Lower lobe of right lung (tissue), 2 donors: Measurements from ENCODE around the gene PAK6. TPM values are rescaled to one million over a fixed set of nuclear protein-coding genes. Genes with fewer than 3 reads are reported as not detected.

Experiments used
- ATAC-seq, 2 donors: fragments of 200-7000 bp; cut with Tn5 transposase; one replicate each; pipeline ENCODE4 v1.9.1; 2020 to 2022; ENCODE audit warnings: mild to moderate bottlenecking in 2 of 2, moderate library complexity in 2 of 2
- DNase-seq: peaks from one replicate; pipeline ENCODE4 v3.0.0-alpha.2; 2020
- H3K27ac ChIP-seq: fragments of 200-600 bp; one replicate; pipeline ENCODE4 v1.8.0; 2022
- H3K27me3 ChIP-seq: fragments of 200-600 bp; one replicate; pipeline ENCODE4 v1.8.0; 2022; ENCODE audit warnings: low read depth
- H3K36me3 ChIP-seq: fragments of 200-600 bp; one replicate; pipeline ENCODE4 v1.8.0; 2022; ENCODE audit warnings: mild to moderate bottlenecking
- H3K4me1 ChIP-seq: fragments of 200-600 bp; one replicate; pipeline ENCODE4 v1.8.0; 2022
- H3K4me3 ChIP-seq: fragments of 200-600 bp; one replicate; pipeline ENCODE4 v1.8.0; 2022; ENCODE audit warnings: mild to moderate bottlenecking
- H3K9me3 ChIP-seq: fragments of 200-600 bp; one replicate; pipeline ENCODE4 v1.8.0; 2022
- intact Hi-C: fragments of 100-400 bp; cut with DNase I; formaldehyde crosslinking; loops from one replicate; pipeline ENCODE4 v1.11.0; 2022
- total RNA-seq: library from RNA; stranded (reverse); fragmentation: NEBNext Ultra II Directional; extraction: Animal tissue kit (Norgen Biotek cat#: 25700); gene quantifications from one replicate; pipeline ENCODE4 v1.2.1, GENCODE V29; 2021
- TF ChIP-seq, protein P1 (sequence below): fragments of 200-600 bp; IDR thresholded peaks from one replicate; pipeline ENCODE4 v1.8.0; 2022; ENCODE audit warnings: antibody characterized with exemption, mild to moderate bottlenecking
- donor health status: DM: no; HTN: yes; CAD: no; lungs with severe emphysema.

The PAK6 gene
- total RNA-seq, 1 donor from 2014 or later: 5.6 TPM

DNA sequence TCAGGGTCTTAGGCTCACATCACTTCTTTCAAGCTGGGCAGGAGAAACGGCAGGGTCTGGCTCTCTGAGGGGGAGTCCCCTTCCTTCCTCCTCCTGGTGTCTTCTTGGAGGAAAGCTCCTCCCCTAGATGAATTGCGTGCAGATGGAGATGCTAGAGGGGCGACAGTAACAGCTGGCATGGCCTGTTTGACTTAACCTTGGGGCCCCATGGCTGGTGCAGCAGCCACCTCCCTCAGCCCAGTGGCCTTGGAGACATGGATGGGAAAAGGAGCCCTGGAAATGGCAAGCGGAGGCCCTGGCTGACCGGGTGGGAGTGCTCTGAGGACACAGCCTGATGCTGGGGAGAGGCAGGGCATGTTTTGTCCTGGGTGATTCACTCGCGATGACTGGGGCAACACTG lies 20.2 kb downstream of the PAK6 start:
- intact Hi-C loops: no loop called here
- Histone ChIP-seq H3K9me3 (no peaks in the 10 kb centered on the region), H3K36me3 (no peaks in the 10 kb centered on the region), H3K4me1 (peaks cover 2% of the 10 kb centered on the region), H3K4me3 (no peak overlapping the region), H3K27ac (no peak overlapping the region), H3K27me3 (no peaks in the 10 kb centered on the region)
- no peak for DNase-seq
- TF ChIP-seq, protein P1, sequence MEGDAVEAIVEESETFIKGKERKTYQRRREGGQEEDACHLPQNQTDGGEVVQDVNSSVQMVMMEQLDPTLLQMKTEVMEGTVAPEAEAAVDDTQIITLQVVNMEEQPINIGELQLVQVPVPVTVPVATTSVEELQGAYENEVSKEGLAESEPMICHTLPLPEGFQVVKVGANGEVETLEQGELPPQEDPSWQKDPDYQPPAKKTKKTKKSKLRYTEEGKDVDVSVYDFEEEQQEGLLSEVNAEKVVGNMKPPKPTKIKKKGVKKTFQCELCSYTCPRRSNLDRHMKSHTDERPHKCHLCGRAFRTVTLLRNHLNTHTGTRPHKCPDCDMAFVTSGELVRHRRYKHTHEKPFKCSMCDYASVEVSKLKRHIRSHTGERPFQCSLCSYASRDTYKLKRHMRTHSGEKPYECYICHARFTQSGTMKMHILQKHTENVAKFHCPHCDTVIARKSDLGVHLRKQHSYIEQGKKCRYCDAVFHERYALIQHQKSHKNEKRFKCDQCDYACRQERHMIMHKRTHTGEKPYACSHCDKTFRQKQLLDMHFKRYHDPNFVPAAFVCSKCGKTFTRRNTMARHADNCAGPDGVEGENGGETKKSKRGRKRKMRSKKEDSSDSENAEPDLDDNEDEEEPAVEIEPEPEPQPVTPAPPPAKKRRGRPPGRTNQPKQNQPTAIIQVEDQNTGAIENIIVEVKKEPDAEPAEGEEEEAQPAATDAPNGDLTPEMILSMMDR: no peak
- ATAC-seq: no peak

DNA sequence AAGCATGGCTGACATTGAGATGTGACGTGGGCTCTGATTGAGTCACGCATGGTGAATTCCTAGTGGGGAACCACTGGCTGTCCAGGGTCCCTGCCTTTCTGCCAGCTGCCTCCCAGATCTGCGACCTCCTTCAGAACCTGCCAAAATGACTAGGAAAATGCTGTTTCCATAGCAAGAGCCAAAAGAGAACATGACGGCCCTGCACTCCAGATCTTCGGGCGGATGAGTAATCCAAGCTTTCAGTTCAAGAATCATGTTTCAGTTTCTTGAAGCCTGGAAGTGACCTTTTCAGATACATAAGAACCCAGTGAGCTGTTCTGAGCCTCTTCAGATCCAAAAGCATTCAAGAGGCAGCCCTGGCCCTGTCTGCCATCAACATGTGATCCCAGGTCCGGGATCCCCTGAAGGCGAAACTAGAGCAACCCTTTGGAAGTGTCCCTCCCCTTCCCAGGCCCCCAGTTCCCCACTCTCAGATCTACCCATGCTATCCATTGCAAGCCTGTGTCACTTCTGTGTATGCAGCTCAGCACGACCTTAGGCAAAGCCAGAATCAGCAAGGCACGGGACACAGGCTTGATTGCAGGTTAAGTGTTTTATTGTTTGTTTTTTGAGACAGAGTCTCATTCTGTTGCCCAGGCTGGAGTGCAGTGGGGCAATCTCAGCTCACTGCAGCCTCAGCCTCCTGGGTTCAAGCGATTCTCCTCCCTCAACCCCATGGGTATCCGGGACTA lies 24.3 kb downstream of the PAK6 start:
- TF ChIP-seq, protein P1: no peak
- peak; percentile 62 to 74 for ATAC-seq

DNA sequence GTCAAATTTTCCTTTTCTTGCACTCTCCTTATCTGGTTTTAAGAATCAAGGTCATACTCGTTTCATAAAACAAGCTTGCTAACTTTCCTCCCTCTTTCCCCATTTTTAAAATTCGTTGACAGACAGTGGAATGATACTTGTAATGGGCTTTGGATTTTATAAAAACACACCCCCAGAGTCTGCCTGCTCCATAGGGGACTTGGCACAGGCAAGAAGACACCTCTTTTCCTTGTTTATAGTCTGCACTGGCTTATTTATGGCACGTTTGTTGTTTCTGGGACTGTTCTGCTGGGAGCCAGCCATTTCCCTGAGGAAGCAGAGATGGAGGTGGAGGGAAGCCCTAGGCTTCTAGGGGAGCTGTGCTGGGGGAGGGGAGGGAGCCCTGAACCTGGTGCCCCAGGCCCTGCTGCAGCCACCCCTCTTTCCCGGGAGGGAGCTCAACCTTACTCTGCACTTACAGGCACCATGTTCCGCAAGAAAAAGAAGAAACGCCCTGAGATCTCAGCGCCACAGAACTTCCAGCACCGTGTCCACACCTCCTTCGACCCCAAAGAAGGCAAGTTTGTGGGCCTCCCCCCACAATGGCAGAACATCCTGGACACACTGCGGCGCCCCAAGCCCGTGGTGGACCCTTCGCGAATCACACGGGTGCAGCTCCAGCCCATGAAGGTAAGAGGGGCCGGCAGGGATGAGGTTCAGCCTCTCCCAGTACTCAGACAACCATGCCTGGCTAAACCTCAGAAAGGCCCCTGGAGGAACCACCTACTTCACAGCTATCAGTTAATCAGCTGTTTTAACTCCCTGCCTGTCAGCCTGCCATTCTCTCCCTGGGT lies 25.7 kb downstream of the PAK6 start:
- ATAC-seq: no peak
- H3K27ac ChIP-seq: no peak overlapping the region
- no peaks in the 10 kb centered on the region for H3K36me3 ChIP-seq
- H3K4me1 ChIP-seq: no peaks in the 10 kb centered on the region
- intact Hi-C loops: no loop called here
- H3K9me3 ChIP-seq: no peaks in the 10 kb centered on the region
- TF ChIP-seq, protein P1: no peak
- DNase-seq: no peak
- no peaks in the 10 kb centered on the region for H3K27me3 ChIP-seq
- H3K4me3 ChIP-seq: no peak overlapping the region

More for the DNA sequence above, 24.3 kb downstream of the PAK6 start:
- H3K27ac ChIP-seq: peak overlapping the region; percentile 54
- H3K27me3 ChIP-seq: no peaks in the 10 kb centered on the region
- no peak overlapping the region for H3K4me3 ChIP-seq
- H3K9me3 ChIP-seq: no peaks in the 10 kb centered on the region
- intact Hi-C loops: no loop called here
- no peak for DNase-seq
- no peaks in the 10 kb centered on the region for H3K4me1 ChIP-seq
- no peaks in the 10 kb centered on the region for H3K36me3 ChIP-seq

DNA sequence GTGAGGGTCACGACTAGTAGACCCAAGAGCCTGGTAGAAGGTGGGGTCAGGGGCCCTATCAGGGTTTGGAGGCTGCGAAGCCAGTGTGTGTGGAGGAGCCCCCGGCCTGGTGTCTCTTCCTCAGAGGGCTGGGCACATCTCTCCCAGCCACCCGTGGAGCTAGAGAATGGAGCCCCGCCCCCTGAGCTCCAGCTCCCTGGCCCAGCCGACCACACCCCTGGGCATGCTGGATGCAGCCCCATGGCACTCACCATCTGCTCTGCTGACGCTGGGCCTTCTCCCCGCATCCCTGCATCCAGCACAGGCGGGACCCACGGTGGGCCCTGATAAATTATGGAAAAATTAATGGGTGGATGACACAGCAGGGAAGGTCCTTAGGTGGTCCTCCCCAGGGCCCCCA lies 26.5 kb downstream of the PAK6 start:
- intact Hi-C loops: no loop called here
- Histone ChIP-seq H3K27me3 (no peaks in the 10 kb centered on the region), H3K9me3 (no peaks in the 10 kb centered on the region), H3K4me1 (no peaks in the 10 kb centered on the region), H3K4me3 (no peak overlapping the region), H3K27ac (no peak overlapping the region), H3K36me3 (no peaks in the 10 kb centered on the region)
- TF ChIP-seq, protein P1: no peak
- DNase-seq (no peak), ATAC-seq (no peak)

DNA sequence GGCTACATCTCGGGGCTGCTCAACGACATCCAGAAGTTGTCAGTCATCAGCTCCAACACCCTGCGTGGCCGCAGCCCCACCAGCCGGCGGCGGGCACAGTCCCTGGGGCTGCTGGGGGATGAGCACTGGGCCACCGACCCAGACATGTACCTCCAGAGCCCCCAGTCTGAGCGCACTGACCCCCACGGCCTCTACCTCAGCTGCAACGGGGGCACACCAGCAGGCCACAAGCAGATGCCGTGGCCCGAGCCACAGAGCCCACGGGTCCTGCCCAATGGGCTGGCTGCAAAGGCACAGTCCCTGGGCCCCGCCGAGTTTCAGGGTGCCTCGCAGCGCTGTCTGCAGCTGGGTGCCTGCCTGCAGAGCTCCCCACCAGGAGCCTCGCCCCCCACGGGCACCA lies 27.0 kb downstream of the PAK6 start:
- DNase-seq (no peak), ATAC-seq (no peak)
- H3K36me3 ChIP-seq: no peaks in the 10 kb centered on the region
- H3K27me3 ChIP-seq: no peaks in the 10 kb centered on the region
- no peaks in the 10 kb centered on the region for H3K9me3 ChIP-seq
- no peak overlapping the region for H3K27ac ChIP-seq
- intact Hi-C loops: no loop called here
- H3K4me1 ChIP-seq: no peaks in the 10 kb centered on the region
- TF ChIP-seq, protein P1: no peak
- no peak overlapping the region for H3K4me3 ChIP-seq
